HT-29 (cell line): Measurements from ENCODE around the gene LYPD6B. TPM values are rescaled to one million over a fixed set of nuclear protein-coding genes. Genes with fewer than 3 reads are reported as not detected.

Source experiments
- total RNA-seq: library from RNA; depleted of rRNA; stranded (reverse); fragments of >200 nt; shearing (Covaris generic); gene quantifications from 2 replicates; pipeline ENCODE4 v1.2.3, GENCODE V29; 2014; rRNA removed

LYPD6B gene
- total RNA-seq, 1 experiment from 2014 or later, result 3.1 TPM

Other genes with a start within 250 kb of the LYPD6B start
- gene KIF5C, start 163.5 kb upstream of the LYPD6B start, total RNA-seq, result not detected in 2 replicates